ENCODE results near the gene DISP2. TPM values are rescaled to one million over a fixed set of nuclear protein-coding genes. Genes with fewer than 3 reads are reported as not detected.

The DISP2 gene
- total RNA-seq, 1 experiment from 2014 or later, result 2.6 TPM

- peak overlapping the region; percentile 47; the same call in 1 of the 2 replicates for H3K4me3 ChIP-seq (ENCODE audit: low read length)
- H3K27ac ChIP-seq (ENCODE audit: low read length), result no peak overlapping the region
- no peaks in the 10 kb centered on the region for H3K79me2 ChIP-seq (ENCODE audit: low read length)
- H2AFZ ChIP-seq (ENCODE audit: low read length), result peak overlapping the region; percentile 89
- peak overlapping the region; percentile 55 for H3K4me2 ChIP-seq (ENCODE audit: low read depth, low read length, poor library complexity, severe bottlenecking)
- no peaks in the 10 kb centered on the region for H3K27me3 ChIP-seq (ENCODE audit: low read length)
- H3K4me1 ChIP-seq (ENCODE audit: low read length), result peaks cover 27% of the 10 kb centered on the region
- no peaks in the 10 kb centered on the region for H3K36me3 ChIP-seq (ENCODE audit: insufficient read depth, low read length)
- no peaks in the 10 kb centered on the region for H4K20me1 ChIP-seq (ENCODE audit: insufficient read depth, low read depth, low read length)
- no peaks in the 10 kb centered on the region for H3K9me3 ChIP-seq (ENCODE audit: low read length)
- H3K9me2 ChIP-seq (replicated peaks; ENCODE audit: insufficient read depth, low read length), result no peaks in the 10 kb centered on the region
- H3K9ac ChIP-seq (ENCODE audit: low read length), result peak overlapping the region; percentile 55
- DNase-seq, result peak; percentile 63
These were observed 21.3 kb upstream of the DISP2 start for GRCh38 chr15:40336744-40337122.

- Histone ChIP-seq H3K36me3 (ENCODE audit: insufficient read depth, low read length) (no peaks in the 10 kb centered on the region), H3K9me2 (replicated peaks; ENCODE audit: insufficient read depth, low read length) (no peaks in the 10 kb centered on the region), H2AFZ (ENCODE audit: low read length) (no peak overlapping the region), H3K4me1 (ENCODE audit: low read length) (peaks cover 27% of the 10 kb centered on the region), H3K27me3 (ENCODE audit: low read length) (no peaks in the 10 kb centered on the region), H4K20me1 (ENCODE audit: insufficient read depth, low read depth, low read length) (no peaks in the 10 kb centered on the region), H3K9ac (ENCODE audit: low read length) (no peak overlapping the region), H3K4me3 (ENCODE audit: low read length) (no peak overlapping the region), H3K9me3 (ENCODE audit: low read length) (no peaks in the 10 kb centered on the region), H3K27ac (ENCODE audit: low read length) (no peak overlapping the region), H3K4me2 (ENCODE audit: low read depth, low read length, poor library complexity, severe bottlenecking) (peak overlapping the region; percentile 18), H3K79me2 (ENCODE audit: low read length) (no peaks in the 10 kb centered on the region)
- no peak for DNase-seq
These were observed 20.4 kb upstream of the DISP2 start for GRCh38 chr15:40337597-40337996.

GRCh38 chr15:40338041-40338657 is 19.9 kb upstream of the DISP2 start:
- Histone ChIP-seq H3K79me2 (ENCODE audit: low read length) (no peaks in the 10 kb centered on the region), H3K27me3 (ENCODE audit: low read length) (no peaks in the 10 kb centered on the region), H3K4me2 (ENCODE audit: low read depth, low read length, poor library complexity, severe bottlenecking) (peak overlapping the region; percentile 18), H3K36me3 (ENCODE audit: insufficient read depth, low read length) (no peaks in the 10 kb centered on the region), H3K9me2 (replicated peaks; ENCODE audit: insufficient read depth, low read length) (no peaks in the 10 kb centered on the region), H4K20me1 (ENCODE audit: insufficient read depth, low read depth, low read length) (no peaks in the 10 kb centered on the region), H3K4me1 (ENCODE audit: low read length) (peaks cover 27% of the 10 kb centered on the region), H3K9me3 (ENCODE audit: low read length) (no peaks in the 10 kb centered on the region), H3K9ac (ENCODE audit: low read length) (no peak overlapping the region), H3K27ac (ENCODE audit: low read length) (no peak overlapping the region), H2AFZ (ENCODE audit: low read length) (no peak overlapping the region), H3K4me3 (ENCODE audit: low read length) (no peak overlapping the region)
- peak; percentile 92 for DNase-seq

GRCh38 chr15:40338921-40339620 is 18.9 kb upstream of the DISP2 start:
- H2AFZ ChIP-seq (ENCODE audit: low read length), result no peak overlapping the region
- no peaks in the 10 kb centered on the region for H3K27me3 ChIP-seq (ENCODE audit: low read length)
- H3K4me1 ChIP-seq (ENCODE audit: low read length), result peaks cover 22% of the 10 kb centered on the region
- H3K4me2 ChIP-seq (ENCODE audit: low read depth, low read length, poor library complexity, severe bottlenecking), result no peak overlapping the region
- no peaks in the 10 kb centered on the region for H3K36me3 ChIP-seq (ENCODE audit: insufficient read depth, low read length)
- H3K79me2 ChIP-seq (ENCODE audit: low read length), result no peaks in the 10 kb centered on the region
- no peaks in the 10 kb centered on the region for H3K9me2 ChIP-seq (replicated peaks; ENCODE audit: insufficient read depth, low read length)
- H3K27ac ChIP-seq (ENCODE audit: low read length), result no peak overlapping the region
- H3K4me3 ChIP-seq (ENCODE audit: low read length), result no peak overlapping the region
- no peaks in the 10 kb centered on the region for H4K20me1 ChIP-seq (ENCODE audit: insufficient read depth, low read depth, low read length)
- H3K9ac ChIP-seq (ENCODE audit: low read length), result no peak overlapping the region
- no peak for DNase-seq
- no peaks in the 10 kb centered on the region for H3K9me3 ChIP-seq (ENCODE audit: low read length)

GRCh38 chr15:40339621-40339945 is 18.4 kb upstream of the DISP2 start:
- H3K27me3 ChIP-seq (ENCODE audit: low read length), result no peaks in the 10 kb centered on the region
- no peaks in the 10 kb centered on the region for H3K36me3 ChIP-seq (ENCODE audit: insufficient read depth, low read length)
- no peak overlapping the region for H3K9ac ChIP-seq (ENCODE audit: low read length)
- no peaks in the 10 kb centered on the region for H4K20me1 ChIP-seq (ENCODE audit: insufficient read depth, low read depth, low read length)
- no peak overlapping the region for H3K4me2 ChIP-seq (ENCODE audit: low read depth, low read length, poor library complexity, severe bottlenecking)
- H3K4me1 ChIP-seq (ENCODE audit: low read length), result peaks cover 20% of the 10 kb centered on the region
- H2AFZ ChIP-seq (ENCODE audit: low read length), result no peak overlapping the region
- no peaks in the 10 kb centered on the region for H3K9me3 ChIP-seq (ENCODE audit: low read length)
- no peaks in the 10 kb centered on the region for H3K9me2 ChIP-seq (replicated peaks; ENCODE audit: insufficient read depth, low read length)
- no peak for DNase-seq
- H3K27ac ChIP-seq (ENCODE audit: low read length), result no peak overlapping the region
- no peak overlapping the region for H3K4me3 ChIP-seq (ENCODE audit: low read length)
- H3K79me2 ChIP-seq (ENCODE audit: low read length), result no peaks in the 10 kb centered on the region

GRCh38 chr15:40340038-40340739 is 17.8 kb upstream of the DISP2 start:
- Histone ChIP-seq H3K4me2 (ENCODE audit: low read depth, low read length, poor library complexity, severe bottlenecking) (no peak overlapping the region), H3K4me3 (ENCODE audit: low read length) (no peak overlapping the region), H3K9me2 (replicated peaks; ENCODE audit: insufficient read depth, low read length) (no peaks in the 10 kb centered on the region), H3K9me3 (ENCODE audit: low read length) (no peaks in the 10 kb centered on the region), H3K36me3 (ENCODE audit: insufficient read depth, low read length) (no peaks in the 10 kb centered on the region), H4K20me1 (ENCODE audit: insufficient read depth, low read depth, low read length) (no peaks in the 10 kb centered on the region), H3K79me2 (ENCODE audit: low read length) (no peaks in the 10 kb centered on the region), H3K9ac (ENCODE audit: low read length) (no peak overlapping the region), H2AFZ (ENCODE audit: low read length) (no peak overlapping the region), H3K4me1 (ENCODE audit: low read length) (peaks cover 20% of the 10 kb centered on the region), H3K27me3 (ENCODE audit: low read length) (no peaks in the 10 kb centered on the region), H3K27ac (ENCODE audit: low read length) (no peak overlapping the region)
- no peak for DNase-seq

GRCh38 chr15:40340740-40341400 is 17.1 kb upstream of the DISP2 start, which contains the start of gene CCDC9B:
CCDC9B (minus strand) TSS chr15:40340939; CDS start chr15:40340819, 120 bp downstream.
- Histone ChIP-seq H4K20me1 (ENCODE audit: insufficient read depth, low read depth, low read length) (no peaks in the 10 kb centered on the region), H3K36me3 (ENCODE audit: insufficient read depth, low read length) (no peaks in the 10 kb centered on the region), H2AFZ (ENCODE audit: low read length) (no peak within 1 kb of the TSS), H3K9ac (ENCODE audit: low read length) (no peak within 1 kb of the TSS), H3K27ac (ENCODE audit: low read length) (no peak within 1 kb of the TSS), H3K9me2 (replicated peaks; ENCODE audit: insufficient read depth, low read length) (no peaks in the 10 kb centered on the region), H3K79me2 (ENCODE audit: low read length) (no peaks in the 10 kb centered on the region), H3K27me3 (ENCODE audit: low read length) (no peaks in the 10 kb centered on the region), H3K4me3 (ENCODE audit: low read length) (no peak within 1 kb of the TSS), H3K4me1 (ENCODE audit: low read length) (peaks cover 20% of the 10 kb centered on the region), H3K4me2 (ENCODE audit: low read depth, low read length, poor library complexity, severe bottlenecking) (no peak within 1 kb of the TSS), H3K9me3 (ENCODE audit: low read length) (no peaks in the 10 kb centered on the region)
- DNase-seq, result no peak
